Activated CD8-positive, alpha-beta memory T cell treated with anti-CD3 and anti-CD28 coated beads, Interleukin-2, amount 50 U/mL, for 1 hour (primary cell): ENCODE data around the gene MRPL38.
"Not testable (repeated sequence)": the region's sequence is repeated elsewhere in the genome, so short reads cannot be mapped to it uniquely, and the experiment has no call there.

ENCODE experiments used
- DNase-seq: peaks from one replicate; pipeline ENCODE4 v3.0.0-alpha.2; 2020; ENCODE audit errors: extremely low read depth

The MRPL38 gene

GRCh38 chr17:75876190-75876937 is 28.3 kb downstream of the MRPL38 start:
- DNase-seq, result peak; percentile 66

DNA sequence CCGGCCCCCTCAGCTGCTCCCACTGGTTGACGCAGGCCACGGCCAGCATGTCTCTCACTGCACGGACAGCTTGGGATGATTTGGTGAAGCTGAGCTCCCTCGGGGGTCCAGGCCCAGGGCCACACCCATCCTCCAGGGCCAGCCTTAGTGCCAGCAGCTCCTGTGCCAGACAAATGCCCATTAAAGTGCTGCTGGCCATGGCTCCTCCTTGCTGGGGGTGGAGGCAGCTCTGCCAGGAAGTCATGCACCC is 28.8 kb downstream of the MRPL38 start:
- no peak for DNase-seq

- DNase-seq, result no peak
Observed at GRCh38 chr17:75875182-75875939, 29.3 kb downstream of the MRPL38 start.

DNA sequence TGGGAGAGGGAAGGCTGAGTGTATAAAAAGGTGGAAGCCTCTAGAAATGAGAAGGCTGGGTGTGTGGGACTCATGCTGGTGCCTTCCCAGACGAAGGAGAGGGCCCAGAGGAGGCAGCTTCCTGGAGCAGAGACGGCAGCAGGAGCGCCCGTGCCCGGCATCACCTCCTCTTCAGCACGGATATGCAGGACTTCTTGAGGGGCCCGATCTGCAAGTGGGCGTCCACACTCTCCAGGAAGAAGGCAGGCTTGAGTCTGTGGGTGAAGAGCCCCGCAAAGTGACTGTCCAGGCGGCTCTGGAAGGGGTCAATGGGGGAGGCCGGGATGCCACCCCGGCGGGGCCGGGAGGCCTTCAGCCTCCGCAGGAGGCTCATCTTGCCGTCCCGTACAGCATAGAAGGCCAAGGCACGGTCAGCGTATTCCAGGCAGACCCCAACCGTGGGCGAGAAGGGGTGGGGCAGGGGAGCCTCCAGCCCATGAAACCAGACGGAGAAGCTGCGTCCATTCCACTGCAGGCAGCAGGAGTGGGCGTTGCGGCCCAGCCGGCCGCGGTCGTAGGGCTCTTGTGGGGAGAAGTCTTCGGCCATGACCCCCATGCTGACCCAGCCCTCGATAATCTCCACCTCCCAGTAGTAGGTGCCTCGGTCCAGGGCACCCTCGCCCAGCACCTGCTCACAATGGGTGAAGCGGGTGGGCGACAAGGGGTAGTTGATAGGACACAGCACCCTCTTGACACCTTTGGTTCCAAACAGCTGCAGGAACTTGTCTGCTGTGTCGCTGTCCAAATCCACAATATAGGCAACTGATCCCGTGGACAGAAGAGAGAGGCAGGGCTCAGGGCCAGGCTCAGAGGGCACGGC is 30.1 kb downstream of the MRPL38 start:
- no peak for DNase-seq

- DNase-seq, result no peak
Observed at GRCh38 chr17:75873587-75874322, 30.9 kb downstream of the MRPL38 start.

- DNase-seq, result no peak
Observed at GRCh38 chr17:75872434-75873351, 32.0 kb downstream of the MRPL38 start.

DNA sequence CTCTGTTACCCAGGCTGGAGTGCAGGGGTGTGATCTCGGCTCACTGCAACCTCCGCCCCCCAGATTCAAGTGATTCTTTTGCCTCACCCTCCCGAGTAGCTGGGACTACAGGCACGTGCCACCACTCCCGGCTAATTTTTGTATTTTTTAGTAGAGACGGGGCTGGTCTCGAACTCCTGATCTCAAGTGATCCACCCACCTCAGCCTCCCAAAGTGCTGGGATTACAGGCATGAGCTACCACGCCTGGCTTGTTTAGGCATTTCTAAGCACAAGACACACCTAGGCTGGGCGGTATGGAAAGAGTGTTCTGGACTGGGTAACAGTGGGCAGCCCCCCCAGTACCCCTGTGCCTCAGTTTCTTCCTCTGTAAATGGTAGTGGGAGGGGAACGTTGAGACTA is 34.5 kb downstream of the MRPL38 start:
- not testable (repeated sequence) for DNase-seq

DNA sequence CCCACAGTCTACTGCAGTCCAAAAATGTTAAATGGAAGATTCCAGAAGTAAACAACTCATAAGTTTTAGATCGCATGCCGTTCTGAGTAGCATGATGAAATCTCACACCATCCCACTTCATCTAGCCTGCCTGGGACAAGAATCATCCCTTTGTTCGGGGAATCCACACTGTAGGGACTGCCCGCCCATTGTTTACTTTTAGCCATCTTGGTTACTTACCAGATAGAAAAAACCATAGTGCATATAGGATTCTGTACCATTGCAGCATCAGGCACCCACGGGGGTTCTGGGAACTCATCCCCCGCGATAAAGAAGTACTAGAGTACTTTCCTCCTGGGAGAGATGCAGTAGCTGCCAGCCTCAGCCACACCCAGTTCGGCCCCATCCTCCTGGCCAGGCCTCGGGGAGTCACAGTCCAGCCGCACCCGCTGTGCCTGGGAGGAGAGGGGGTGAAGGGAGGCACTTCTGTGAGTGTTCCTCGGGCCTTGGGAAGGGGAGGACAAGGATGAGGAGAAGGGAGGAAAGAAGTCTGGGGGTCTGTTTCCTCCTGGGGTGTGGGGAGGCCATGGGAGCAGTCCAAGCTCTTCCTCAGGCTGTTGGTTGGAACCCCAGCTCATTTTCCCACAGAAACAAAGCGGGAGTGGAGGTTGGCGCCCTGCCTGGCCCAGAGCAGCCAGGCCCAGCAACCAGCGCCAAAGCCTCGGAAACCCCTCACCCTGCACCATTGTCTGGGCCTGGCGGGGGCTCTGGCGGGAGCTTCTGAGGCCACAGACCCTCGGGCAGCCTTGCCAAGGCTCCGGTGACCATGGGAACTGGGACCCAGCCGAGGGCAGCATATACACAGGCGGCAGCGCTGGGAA is 35.2 kb downstream of the MRPL38 start:
- DNase-seq, result no peak

- DNase-seq, result not testable (repeated sequence)
Observed at GRCh38 chr17:75868730-75869281, 35.9 kb downstream of the MRPL38 start.

DNA sequence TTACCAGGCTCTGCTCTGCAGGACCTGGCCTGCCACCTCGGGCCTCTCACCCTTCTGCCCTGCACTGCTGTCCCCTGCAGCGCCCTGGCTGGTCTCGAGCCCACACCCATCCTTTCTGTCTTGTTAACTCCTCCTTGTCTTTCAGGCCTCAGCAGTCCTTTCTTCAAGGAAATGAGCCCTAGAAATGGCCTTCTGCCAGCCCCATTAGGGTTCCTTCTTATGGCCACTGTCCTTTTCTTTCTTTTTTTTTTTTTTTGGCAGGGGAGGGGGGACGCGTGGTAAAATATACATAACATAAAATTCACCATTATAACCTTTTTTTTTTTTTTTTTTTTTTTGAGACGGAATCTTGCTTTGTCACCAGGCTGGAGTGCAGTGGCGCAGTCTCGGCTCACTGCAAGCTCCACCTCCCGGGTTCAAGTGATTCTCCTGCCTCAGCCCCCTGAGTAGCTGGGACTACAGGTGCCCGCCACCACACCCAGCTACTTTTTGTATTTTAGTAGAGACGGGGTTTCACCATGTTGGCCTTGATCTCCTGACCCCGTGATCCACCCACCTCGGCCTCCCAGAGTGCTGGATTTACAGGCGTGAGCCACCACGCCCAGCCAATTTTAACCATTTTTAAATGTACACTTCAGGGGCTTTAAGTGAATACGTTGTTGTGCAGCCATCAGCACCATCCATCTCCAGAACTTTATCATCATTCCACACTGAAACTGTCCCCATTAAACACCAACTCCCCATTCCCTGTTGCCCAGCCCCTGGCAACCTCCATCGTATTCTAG is 39.1 kb downstream of the MRPL38 start:
- DNase-seq, result not testable (repeated sequence)

GRCh38 chr17:75864887-75865286 is 39.8 kb downstream of the MRPL38 start:
- DNase-seq, result not testable (repeated sequence)

DNA sequence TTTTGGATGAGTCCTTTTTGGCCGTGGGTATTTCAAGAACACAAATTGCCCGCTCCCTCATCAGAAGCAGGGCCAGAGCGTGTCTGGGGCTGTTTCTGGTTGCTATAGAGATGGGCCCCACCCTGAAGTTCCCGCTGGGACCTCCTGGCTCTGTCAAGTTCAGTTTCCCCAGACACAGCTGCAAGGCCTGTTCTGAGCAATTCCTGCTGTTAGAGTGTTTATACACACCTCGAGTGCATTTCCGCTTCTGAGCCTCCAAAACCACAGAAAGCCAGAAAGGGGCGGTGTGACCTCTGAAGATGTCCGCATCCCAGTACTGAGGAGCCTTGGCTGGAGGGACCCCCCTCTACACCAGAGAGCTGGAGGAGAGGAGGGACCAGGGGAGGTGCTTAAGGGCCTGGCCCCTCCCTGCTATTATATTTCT is 40.2 kb downstream of the MRPL38 start:
- no peak for DNase-seq

- DNase-seq, result no peak
Observed at GRCh38 chr17:75861927-75862317, 42.8 kb downstream of the MRPL38 start.

DNA sequence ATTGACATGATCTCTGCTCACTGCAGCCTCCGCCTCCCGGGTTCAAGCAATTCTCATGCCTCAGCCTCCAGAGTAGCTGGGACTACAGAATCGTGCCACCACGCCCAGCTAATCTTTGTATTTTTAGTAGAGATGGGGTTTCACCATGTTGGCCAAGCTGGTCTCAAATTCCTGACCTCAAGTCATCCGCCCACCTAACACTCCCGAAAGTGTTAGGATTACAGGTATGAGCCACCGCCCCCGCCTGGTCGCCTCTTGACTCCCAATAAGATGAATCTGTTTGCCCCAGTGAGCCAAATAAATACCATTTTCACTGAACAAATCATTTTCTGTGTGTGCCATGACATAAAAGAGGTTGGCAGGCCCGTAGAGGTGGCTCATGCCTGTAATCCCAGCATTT is 45.3 kb downstream of the MRPL38 start:
- DNase-seq, result not testable (repeated sequence)

DNA sequence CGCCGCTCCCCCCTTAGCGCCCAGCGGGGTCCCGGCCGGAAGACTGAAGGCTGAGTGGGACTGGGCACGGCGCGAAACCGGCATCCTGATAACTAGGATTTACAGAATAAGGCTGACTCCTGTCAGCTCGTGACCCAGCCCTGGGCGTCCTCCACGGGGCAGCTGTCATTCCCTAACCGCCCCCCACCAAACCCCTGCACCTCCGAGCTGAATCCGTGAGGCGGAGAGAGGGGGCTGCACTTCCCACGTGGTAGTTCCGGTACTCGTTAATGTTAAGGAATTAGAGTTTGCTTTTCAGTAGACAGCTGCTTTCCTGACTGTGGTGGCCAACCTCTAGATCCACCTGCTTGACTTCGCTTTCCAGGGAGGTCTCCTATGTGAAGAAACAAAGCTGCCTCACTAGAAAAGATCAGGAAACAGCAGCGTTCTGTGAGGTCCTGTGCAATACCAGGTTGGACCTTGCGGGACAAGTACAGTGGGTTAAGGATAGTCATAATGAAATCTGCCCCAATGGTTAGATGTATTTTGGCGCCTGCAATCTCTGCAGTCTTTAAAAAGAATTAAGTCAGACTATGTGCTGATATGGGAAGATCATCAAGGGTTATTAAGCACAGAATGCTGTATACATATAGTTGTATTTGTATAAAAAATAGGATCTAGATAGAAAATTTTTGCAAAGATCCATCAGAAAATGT is 48.5 kb downstream of the MRPL38 start:
- no peak for DNase-seq

DNA sequence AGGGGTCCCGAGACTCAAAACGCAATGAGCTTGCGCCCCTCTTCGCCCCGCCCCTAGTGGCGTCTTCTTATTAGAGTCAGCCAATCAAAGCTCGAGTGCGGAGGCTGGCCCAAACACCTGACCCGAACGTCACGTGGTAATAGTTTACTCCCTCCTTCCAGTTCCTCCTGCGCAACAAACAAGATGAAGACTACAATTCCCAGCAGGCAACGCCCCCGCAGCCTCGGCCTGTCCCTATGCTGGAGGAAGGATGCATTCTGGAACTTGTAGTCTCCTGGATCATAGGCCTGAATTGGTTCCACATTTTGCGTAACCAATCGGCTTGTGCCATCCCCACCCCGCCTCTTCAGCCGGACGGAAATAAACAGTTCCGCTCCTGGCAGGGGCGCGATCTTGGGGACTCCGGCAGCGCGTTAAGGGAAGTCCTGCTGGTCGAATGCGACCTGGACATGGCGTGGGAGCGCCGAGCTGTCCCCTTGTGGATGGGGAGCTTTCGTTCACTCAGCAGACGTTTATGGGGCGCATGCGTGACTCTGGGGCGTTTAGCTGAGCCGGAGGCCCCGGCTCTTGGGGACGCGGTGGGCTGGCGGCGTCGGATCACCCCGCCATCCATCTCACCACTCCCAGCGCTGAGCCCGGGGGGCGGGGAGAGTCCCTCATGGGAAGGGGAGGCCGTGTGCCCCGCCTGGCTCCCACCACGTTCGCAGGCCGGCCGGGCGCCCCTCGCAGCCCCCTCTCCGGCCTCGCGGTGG is 49.2 kb downstream of the MRPL38 start, which contains the start of gene WBP2:
TSS of gene WBP2 (minus strand) at position 26 of the 752 bp plus-strand sequence. CDS start 38 bp downstream, outside the sequence.
- DNase-seq, result peak; percentile 98

GRCh38 chr17:75854881-75855309 is 49.8 kb downstream of the MRPL38 start:
- DNase-seq, result peak; percentile 31
